MM.1S (cell line): ENCODE results near the gene KRTAP5-6.

ENCODE experiments used
- CTCF ChIP-seq: fragments of 300-600 bp; sonication (generic); IDR thresholded peaks from 2 replicates; pipeline ENCODE4 v1.5.1; 2016; ENCODE audit warnings: antibody characterized with exemption, low read length, mixed read lengths
- EZH2 ChIP-seq: fragments of 300-600 bp; sonication (generic); optimal IDR thresholded peaks from 2 replicates; pipeline ENCODE3; 2017; ENCODE audit warnings: low read depth, mild to moderate bottlenecking, antibody characterized with exemption, low read length, mixed read lengths
- EZH2phosphoT487 ChIP-seq: fragments of 300-600 bp; sonication (generic); IDR thresholded peaks from 2 replicates; pipeline ENCODE4 v1.6.1; 2018; ENCODE audit warnings: antibody characterized with exemption, low read length

- TF ChIP-seq CTCF (no peak), EZH2 (no peak), EZH2phosphoT487 (no peak)
These were observed 31.7 kb upstream of the KRTAP5-6 start for GRCh38 chr11:1665313-1665712.
